GM23338 (cell line): ENCODE data around the gene CNTNAP2. TPM values are rescaled to one million over a fixed set of nuclear protein-coding genes. Genes with fewer than 3 reads are reported as not detected.

Source experiments
- ATAC-seq: fragments of 200-7000 bp; cut with Tn5 transposase; 3 replicates; pipeline ENCODE4 v1.9.1; 2020
- DNase-seq: peaks from one replicate; pipeline ENCODE4 v3.0.0-alpha.2; 2015; ENCODE audit warnings: low spot score
- H2AFZ ChIP-seq: fragments of 200-600 bp; sonication (generic); 2 replicates; pipeline ENCODE4 v1.8.0; 2016; ENCODE audit warnings: antibody characterized with exemption, mild to moderate bottlenecking, moderate library complexity
- H3F3A ChIP-seq: fragments of 200-600 bp; sonication (generic); replicated peaks from 2 replicates; pipeline ENCODE4 v1.8.0; 2017; ENCODE audit warnings: antibody characterized with exemption, mixed run types, low read depth
- H3K27ac ChIP-seq: fragments of 200-600 bp; sonication (generic); 2 replicates; pipeline ENCODE4 v1.6.1; 2016; ENCODE audit warnings: low read depth
- H3K27me3 ChIP-seq: fragments of 200-600 bp; sonication (generic); 2 replicates; pipeline ENCODE4 v1.8.0; 2016; ENCODE audit warnings: mild to moderate bottlenecking, mixed run types, moderate library complexity; ENCODE audit not compliant: insufficient read depth
- H3K36me3 ChIP-seq: fragments of 200-600 bp; sonication (generic); 2 replicates; pipeline ENCODE4 v1.8.0; 2016; ENCODE audit warnings: mild to moderate bottlenecking; ENCODE audit not compliant: insufficient read depth
- H3K4me1 ChIP-seq: fragments of 200-600 bp; sonication (generic); 2 replicates; pipeline ENCODE4 v1.8.0; 2016; ENCODE audit warnings: mild to moderate bottlenecking, moderate library complexity; ENCODE audit not compliant: insufficient read depth
- H3K4me2 ChIP-seq: fragments of 200-600 bp; sonication (generic); 2 replicates; pipeline ENCODE4 v1.7.1; 2017; ENCODE audit warnings: mixed run types
- H3K4me3 ChIP-seq: fragments of 200-600 bp; sonication (generic); 2 replicates; pipeline ENCODE4 v1.6.1; 2016; ENCODE audit warnings: mixed run types
- H3K79me2 ChIP-seq: fragments of 200-600 bp; sonication (generic); replicated peaks from 2 replicates; pipeline ENCODE4 v1.8.0; 2017; ENCODE audit warnings: mild to moderate bottlenecking; ENCODE audit not compliant: insufficient read depth
- H3K9me2 ChIP-seq: fragments of 200-600 bp; sonication (generic); 2 replicates; pipeline ENCODE4 v1.8.0; 2017; ENCODE audit not compliant: insufficient read depth
- H4K20me1 ChIP-seq: fragments of 200-600 bp; sonication (generic); replicated peaks from 2 replicates; pipeline ENCODE4 v1.8.0; 2017; ENCODE audit warnings: mild to moderate bottlenecking; ENCODE audit not compliant: insufficient read depth
- H3K27ac Mint-ChIP-seq: 2 replicates; pipeline ENCODE4 v1.8.0; 2020; ENCODE audit warnings: inconsistent platforms, mild to moderate bottlenecking, moderate library complexity, mixed read lengths
- H3K27me3 Mint-ChIP-seq: 3 replicates; pipeline ENCODE4 v1.8.0; 2022; ENCODE audit warnings: low read depth, mild to moderate bottlenecking, moderate library complexity, mixed read lengths, inconsistent platforms; ENCODE audit not compliant: insufficient read depth, poor library complexity
- H3K36me3 Mint-ChIP-seq: 3 replicates; pipeline ENCODE4 v1.8.0; 2021; ENCODE audit warnings: low read depth, mild to moderate bottlenecking, inconsistent platforms, moderate library complexity, mixed read lengths
- H3K4me1 Mint-ChIP-seq: 3 replicates; pipeline ENCODE4 v1.8.0; 2020; ENCODE audit warnings: mild to moderate bottlenecking, inconsistent platforms, mixed read lengths
- H3K4me3 Mint-ChIP-seq: 3 replicates; pipeline ENCODE4 v1.8.0; 2021; ENCODE audit warnings: moderate library complexity, mild to moderate bottlenecking, inconsistent platforms, mixed read lengths
- H3K9me3 Mint-ChIP-seq: 3 replicates; pipeline ENCODE4 v1.8.0; 2020; ENCODE audit warnings: moderate library complexity, mild to moderate bottlenecking, inconsistent platforms, mixed read lengths
- CREB1 ChIP-seq: fragments of 250-450 bp; sonication (Bioruptor Pico); IDR thresholded peaks from 2 replicates; pipeline ENCODE4 v1.5.0; 2020; ENCODE audit warnings: low read depth, mild to moderate bottlenecking, moderate library complexity
- EZH2 ChIP-seq: fragments of 200-600 bp; sonication (generic); IDR thresholded peaks from one replicate; pipeline ENCODE4 v1.8.0; 2017; ENCODE audit warnings: antibody characterized with exemption, mild to moderate bottlenecking, low read depth; ENCODE audit not compliant: unreplicated experiment
- EZH2phosphoT487 ChIP-seq: fragments of 200-600 bp; sonication (generic); IDR thresholded peaks from one replicate; pipeline ENCODE4 v1.8.1; 2018; ENCODE audit warnings: antibody characterized with exemption; ENCODE audit not compliant: unreplicated experiment
- JUNB ChIP-seq: IDR thresholded peaks from one replicate; pipeline ENCODE4 v1.6.1; 2016; ENCODE audit warnings: antibody characterized with exemption; ENCODE audit not compliant: unreplicated experiment
- NANOG ChIP-seq: IDR thresholded peaks from 2 replicates; pipeline ENCODE4 v1.6.1; 2016; ENCODE audit warnings: antibody characterized with exemption, borderline replicate concordance
- POLR2AphosphoS5 ChIP-seq: IDR thresholded peaks from 2 replicates; pipeline ENCODE4 v1.6.1; 2016; ENCODE audit warnings: antibody characterized with exemption, low read depth
- STAT1 ChIP-seq: IDR thresholded peaks from one replicate; pipeline ENCODE4 v1.6.1; 2016; ENCODE audit warnings: antibody characterized with exemption; ENCODE audit not compliant: unreplicated experiment
- ZNF114 ChIP-seq: fragments of 250-450 bp; sonication (Bioruptor Pico); IDR thresholded peaks from 2 replicates; pipeline ENCODE4 v1.5.0; 2020; ENCODE audit warnings: mild to moderate bottlenecking, moderate library complexity
- ZNF331 ChIP-seq: fragments of 250-450 bp; sonication (Bioruptor Pico); IDR thresholded peaks from 2 replicates; pipeline ENCODE4 v1.5.0; 2020; ENCODE audit warnings: low read depth, mild to moderate bottlenecking, moderate library complexity
- ZNF462 ChIP-seq: fragments of 250-450 bp; sonication (Bioruptor Pico); IDR thresholded peaks from 2 replicates; pipeline ENCODE4 v1.5.0; 2020; ENCODE audit warnings: mild to moderate bottlenecking, moderate library complexity
- polyA plus RNA-seq: library from polyadenylated mRNA; unstranded; fragments of >200 nt; fragmentation: Nextera tagmentation; extraction: Ambion mirVana; gene quantifications from 2 replicates; pipeline ENCODE4 v1.2.1, GENCODE V29; 2016
- total RNA-seq: library from RNA; depleted of rRNA; stranded (reverse); fragments of >200 nt; shearing (Covaris generic); gene quantifications from 2 replicates; pipeline ENCODE4 v1.2.3, GENCODE V29; 2014
- TF ChIP-seq, protein P1 (sequence below): IDR thresholded peaks from 2 replicates; pipeline ENCODE4 v1.6.1; 2016; ENCODE audit warnings: antibody characterized with exemption
- TF ChIP-seq, protein P2 (sequence below), 2 experiments: fragments of 200-600 bp in 1 of 2; sonication (generic) in 1 of 2; conservative IDR thresholded peaks; 2 replicates each; pipeline versions ENCODE4 v1.5.1 to v1.6.1; 2016 to 2017; ENCODE audit warnings: antibody characterized with exemption in 2 of 2, low read depth in 2 of 2, mild to moderate bottlenecking in 2 of 2, moderate library complexity in 1 of 2

Gene CNTNAP2
- total and polyA plus RNA-seq, 2 experiments from 2014 or later: 38.2 to 61.3 TPM

DNA sequence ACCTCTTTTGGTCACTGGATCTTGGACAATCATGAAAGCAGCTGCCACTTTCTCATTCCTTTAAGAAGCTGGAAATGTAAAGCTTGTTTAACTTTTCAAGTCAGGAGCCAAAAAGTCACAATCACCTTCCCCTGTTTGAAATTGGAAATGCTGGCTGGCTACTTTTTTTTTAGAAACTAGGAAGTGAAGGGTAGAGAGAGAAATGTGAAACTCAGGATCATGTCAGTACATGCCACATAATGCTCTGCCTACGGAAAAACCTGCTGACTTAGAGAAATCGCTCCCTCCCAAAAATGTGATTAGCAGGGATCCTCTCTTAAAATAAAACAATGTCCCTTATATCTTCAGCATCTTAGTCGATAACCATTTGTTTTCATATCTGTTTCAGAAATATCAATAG, 2285.6 kb downstream of the CNTNAP2 start:
- H3K36me3 ChIP-seq: no peaks in the 10 kb centered on the region
- H4K20me1 ChIP-seq: no peaks in the 10 kb centered on the region
- Mint-ChIP-seq H3K4me1 (peaks cover 48% of the 10 kb centered on the region), H3K9me3 (no peaks in the 10 kb centered on the region), H3K4me3 (no peak overlapping the region), H3K36me3 (0 out of 3 replicates have a peak, but pooled peaks cover 2% of the 10 kb centered on the region), H3K27ac (peak overlapping the region; percentile 84), H3K27me3 (peaks cover 7% of the 10 kb centered on the region)
- no peak overlapping the region for H3K4me2 ChIP-seq
- no peak overlapping the region for H3K27ac ChIP-seq
- no peaks in the 10 kb centered on the region for H3K79me2 ChIP-seq
- TF ChIP-seq CREB1 (CRISPR knock-in tag) (no peak), JUNB (no peak), ZNF114 (no peak), ZNF331 (CRISPR knock-in tag) (no peak), EZH2 (no peak), POLR2AphosphoS5 (no peak), EZH2phosphoT487 (no peak), ZNF462 (CRISPR knock-in tag) (no peak), STAT1 (no peak), NANOG (no peak)
- TF ChIP-seq, protein P1, sequence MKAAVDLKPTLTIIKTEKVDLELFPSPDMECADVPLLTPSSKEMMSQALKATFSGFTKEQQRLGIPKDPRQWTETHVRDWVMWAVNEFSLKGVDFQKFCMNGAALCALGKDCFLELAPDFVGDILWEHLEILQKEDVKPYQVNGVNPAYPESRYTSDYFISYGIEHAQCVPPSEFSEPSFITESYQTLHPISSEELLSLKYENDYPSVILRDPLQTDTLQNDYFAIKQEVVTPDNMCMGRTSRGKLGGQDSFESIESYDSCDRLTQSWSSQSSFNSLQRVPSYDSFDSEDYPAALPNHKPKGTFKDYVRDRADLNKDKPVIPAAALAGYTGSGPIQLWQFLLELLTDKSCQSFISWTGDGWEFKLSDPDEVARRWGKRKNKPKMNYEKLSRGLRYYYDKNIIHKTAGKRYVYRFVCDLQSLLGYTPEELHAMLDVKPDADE: no peak
- TF ChIP-seq, protein P2, sequence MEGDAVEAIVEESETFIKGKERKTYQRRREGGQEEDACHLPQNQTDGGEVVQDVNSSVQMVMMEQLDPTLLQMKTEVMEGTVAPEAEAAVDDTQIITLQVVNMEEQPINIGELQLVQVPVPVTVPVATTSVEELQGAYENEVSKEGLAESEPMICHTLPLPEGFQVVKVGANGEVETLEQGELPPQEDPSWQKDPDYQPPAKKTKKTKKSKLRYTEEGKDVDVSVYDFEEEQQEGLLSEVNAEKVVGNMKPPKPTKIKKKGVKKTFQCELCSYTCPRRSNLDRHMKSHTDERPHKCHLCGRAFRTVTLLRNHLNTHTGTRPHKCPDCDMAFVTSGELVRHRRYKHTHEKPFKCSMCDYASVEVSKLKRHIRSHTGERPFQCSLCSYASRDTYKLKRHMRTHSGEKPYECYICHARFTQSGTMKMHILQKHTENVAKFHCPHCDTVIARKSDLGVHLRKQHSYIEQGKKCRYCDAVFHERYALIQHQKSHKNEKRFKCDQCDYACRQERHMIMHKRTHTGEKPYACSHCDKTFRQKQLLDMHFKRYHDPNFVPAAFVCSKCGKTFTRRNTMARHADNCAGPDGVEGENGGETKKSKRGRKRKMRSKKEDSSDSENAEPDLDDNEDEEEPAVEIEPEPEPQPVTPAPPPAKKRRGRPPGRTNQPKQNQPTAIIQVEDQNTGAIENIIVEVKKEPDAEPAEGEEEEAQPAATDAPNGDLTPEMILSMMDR (conservative IDR thresholded peaks at IDR 0.05; ENCODE audit: low read depth in 2 of 2): no peak
- no peak overlapping the region for H3K4me3 ChIP-seq
- ATAC-seq (no peak), DNase-seq (no peak)
- H3K9me2 ChIP-seq: no peaks in the 10 kb centered on the region
- no peaks in the 10 kb centered on the region for H3F3A ChIP-seq
- no peak overlapping the region for H2AFZ ChIP-seq
- peaks cover 30% of the 10 kb centered on the region for H3K4me1 ChIP-seq
- H3K27me3 ChIP-seq: no peaks in the 10 kb centered on the region
